C4-2B (cell line): ENCODE measurements around the gene ATRAID.

Experiments used
- H3K27ac ChIP-seq: fragments of 450-650 bp; 2 replicates; pipeline ENCODE4 v1.5.1; 2017
- ZFX ChIP-seq: fragments of 450-650 bp; IDR thresholded peaks from 2 replicates; pipeline ENCODE4 v1.6.1; 2017
- TF ChIP-seq, protein P1 (sequence below): fragments of 450-650 bp; conservative IDR thresholded peaks from 2 replicates; pipeline ENCODE4 v1.5.1; 2017; ENCODE audit warnings: mild to moderate bottlenecking

Gene ATRAID

DNA sequence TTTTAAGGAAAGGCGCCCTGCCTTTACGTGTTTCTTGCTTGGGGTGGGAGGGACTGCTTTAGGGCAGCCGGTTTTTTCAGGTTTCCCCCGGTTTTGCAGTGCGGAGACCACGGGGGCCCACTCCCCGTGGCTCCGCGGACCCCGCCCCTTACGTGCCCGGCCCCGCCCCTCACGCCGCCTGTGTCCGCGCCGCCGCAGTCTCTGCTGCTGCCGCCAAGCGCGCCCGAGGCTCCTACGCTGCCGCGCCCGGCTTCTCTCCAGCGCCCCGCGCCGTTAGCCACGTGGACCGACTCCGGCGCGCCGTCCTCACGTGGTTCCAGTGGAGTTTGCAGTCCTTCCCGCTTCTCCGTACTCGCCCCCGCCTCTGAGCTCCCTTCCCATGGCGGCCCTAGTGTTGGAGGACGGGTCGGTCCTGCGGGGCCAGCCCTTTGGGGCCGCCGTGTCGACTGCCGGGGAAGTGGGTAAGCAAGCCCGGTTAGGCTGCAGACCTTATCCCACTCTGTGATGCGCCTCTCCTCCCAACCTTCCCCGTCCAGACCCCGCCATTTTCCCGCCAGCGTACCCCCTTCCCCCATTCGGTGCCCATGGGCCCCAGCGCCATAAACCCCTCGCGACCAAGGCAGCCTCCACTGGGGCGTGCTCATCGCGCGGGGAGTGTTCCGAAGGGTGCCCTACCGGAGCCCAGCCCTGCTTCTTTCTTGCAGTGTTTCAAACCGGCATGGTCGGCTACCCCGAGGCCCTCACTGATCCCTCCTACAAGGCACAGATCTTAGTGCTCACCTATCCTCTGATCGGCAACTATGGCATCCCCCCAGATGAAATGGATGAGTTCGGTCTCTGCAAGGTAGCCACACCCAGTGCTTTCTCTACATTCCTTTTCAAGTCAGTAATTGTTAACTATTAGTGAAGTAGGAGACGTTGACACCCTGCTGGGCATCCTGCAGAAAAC, 5.6 kb downstream of the ATRAID start, which contains the start of gene CAD:
CAD (plus strand) TSS at position 197 of the 949 bp plus-strand sequence; CDS start at position 380, 183 bp downstream.
- no peak for TF ChIP-seq ZFX
- TF ChIP-seq, protein P1, sequence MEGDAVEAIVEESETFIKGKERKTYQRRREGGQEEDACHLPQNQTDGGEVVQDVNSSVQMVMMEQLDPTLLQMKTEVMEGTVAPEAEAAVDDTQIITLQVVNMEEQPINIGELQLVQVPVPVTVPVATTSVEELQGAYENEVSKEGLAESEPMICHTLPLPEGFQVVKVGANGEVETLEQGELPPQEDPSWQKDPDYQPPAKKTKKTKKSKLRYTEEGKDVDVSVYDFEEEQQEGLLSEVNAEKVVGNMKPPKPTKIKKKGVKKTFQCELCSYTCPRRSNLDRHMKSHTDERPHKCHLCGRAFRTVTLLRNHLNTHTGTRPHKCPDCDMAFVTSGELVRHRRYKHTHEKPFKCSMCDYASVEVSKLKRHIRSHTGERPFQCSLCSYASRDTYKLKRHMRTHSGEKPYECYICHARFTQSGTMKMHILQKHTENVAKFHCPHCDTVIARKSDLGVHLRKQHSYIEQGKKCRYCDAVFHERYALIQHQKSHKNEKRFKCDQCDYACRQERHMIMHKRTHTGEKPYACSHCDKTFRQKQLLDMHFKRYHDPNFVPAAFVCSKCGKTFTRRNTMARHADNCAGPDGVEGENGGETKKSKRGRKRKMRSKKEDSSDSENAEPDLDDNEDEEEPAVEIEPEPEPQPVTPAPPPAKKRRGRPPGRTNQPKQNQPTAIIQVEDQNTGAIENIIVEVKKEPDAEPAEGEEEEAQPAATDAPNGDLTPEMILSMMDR: no peak; the same call in 1 of the 2 replicates
- peak within 1 kb of the TSS; percentile 86 for H3K27ac ChIP-seq

DNA sequence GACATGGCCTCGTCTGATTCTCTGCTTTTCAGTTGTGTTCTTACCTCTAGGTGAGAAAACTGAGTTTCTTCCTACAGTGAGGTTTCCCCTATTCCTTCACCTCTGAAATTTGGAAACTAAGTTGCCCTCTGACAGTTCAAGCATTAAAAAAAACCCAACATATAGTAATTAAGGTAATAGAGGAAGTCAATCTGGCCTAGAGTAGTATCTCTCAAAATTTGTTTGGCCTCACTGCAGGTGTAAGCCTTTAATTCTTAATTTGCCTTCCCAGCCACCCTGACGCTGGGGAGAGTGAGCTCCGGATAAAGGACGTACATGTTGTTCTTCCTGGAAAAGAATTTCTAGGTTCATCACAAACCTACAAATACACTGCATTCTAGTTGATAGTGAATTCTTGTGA, 6.8 kb downstream of the ATRAID start:
- H3K27ac ChIP-seq: no peak overlapping the region
- TF ChIP-seq ZFX: no peak
- TF ChIP-seq, protein P1: no peak

DNA sequence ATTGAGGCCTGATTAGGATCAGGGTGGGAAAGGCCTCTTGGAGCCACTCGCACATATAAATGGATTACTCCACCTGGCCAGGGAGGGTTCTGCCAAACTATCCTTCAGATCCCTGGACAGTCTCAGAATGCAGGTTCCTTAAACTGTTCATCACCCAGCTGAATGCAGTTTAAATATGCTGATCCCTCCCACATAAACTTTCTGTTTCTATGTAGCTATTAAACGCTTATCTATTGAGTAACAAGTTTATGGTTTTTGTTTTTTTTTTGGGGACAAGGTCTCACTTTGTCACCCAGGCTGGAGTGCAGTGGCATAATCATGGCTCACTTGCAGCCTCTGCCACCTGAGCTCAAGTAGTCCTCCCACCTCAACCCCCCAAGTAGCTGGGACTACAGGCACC, 7.2 kb downstream of the ATRAID start:
- TF ChIP-seq ZFX: no peak
- TF ChIP-seq, protein P1: no peak
- H3K27ac ChIP-seq: no peak overlapping the region

DNA sequence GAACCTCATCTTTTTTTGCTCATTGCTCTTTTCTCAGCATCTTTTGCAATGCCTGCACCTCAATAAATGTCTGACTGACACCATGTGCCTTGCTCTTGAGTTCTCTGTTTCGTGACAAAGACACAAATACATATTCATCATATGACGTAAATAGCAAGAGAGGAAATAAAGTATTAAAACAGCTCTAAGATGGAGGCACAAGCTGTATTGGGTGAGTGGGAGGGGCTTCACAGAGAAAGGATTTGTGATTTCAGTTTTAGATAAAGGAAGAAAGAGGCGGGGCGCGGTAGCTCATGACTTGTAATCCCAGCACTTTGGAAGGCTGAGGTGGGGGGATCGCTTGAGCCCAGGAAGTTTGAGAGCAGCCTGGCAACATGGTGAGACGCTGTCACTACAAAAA, 8.2 kb downstream of the ATRAID start:
- TF ChIP-seq, protein P1: no peak
- no peak for TF ChIP-seq ZFX
- H3K27ac ChIP-seq: no peak overlapping the region

DNA sequence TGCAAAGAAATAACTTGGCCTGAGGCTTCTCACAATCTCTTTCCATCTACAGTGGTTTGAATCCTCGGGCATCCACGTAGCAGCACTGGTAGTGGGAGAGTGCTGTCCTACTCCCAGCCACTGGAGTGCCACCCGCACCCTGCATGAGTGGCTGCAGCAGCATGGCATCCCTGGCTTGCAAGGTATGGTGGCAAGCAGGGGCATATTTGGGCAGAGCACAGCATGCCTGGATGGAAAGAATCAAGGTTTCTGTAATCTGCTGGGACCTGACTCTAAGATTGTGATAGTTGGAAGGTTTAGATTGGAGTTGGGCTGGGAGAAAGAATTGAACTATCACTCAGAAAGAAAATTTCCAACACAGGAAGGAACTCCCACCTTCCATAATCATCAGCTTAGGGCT, 9.3 kb downstream of the ATRAID start:
- TF ChIP-seq, protein P1: no peak
- no peak for TF ChIP-seq ZFX
- no peak overlapping the region for H3K27ac ChIP-seq

DNA sequence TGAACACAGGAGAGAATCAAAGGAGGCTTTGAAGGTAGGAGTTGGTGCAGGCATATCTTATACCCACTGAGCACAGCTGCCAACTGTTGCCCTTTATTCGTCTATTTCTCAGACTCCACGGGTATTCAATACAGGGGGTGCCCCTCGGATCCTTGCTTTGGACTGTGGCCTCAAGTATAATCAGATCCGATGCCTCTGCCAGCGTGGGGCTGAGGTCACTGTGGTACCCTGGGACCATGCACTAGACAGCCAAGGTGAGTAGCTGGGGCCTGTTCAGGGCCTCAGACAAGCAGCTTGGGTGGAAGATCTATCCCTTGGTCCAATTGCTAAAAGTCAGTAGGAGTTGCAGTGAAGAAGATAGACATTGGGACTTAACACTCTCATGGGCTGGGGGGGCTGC, 10.6 kb downstream of the ATRAID start:
- no peak for TF ChIP-seq ZFX
- H3K27ac ChIP-seq: no peak overlapping the region

DNA sequence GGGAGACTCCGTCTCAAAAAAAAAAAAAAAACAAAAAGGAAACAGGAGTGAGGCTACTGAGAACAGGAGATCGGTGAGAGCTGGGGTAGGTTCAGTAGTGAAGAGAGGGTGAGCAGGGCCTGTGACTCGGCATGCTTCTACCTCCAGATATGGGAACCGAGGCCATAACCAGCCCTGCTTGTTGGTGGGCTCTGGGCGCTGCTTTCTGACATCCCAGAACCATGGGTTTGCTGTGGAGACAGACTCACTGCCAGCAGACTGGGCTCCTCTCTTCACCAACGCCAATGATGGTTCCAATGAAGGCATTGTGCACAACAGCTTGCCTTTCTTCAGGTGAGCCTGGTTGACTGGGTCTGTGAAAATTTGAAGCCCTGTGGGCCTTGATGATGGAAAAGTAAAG, 11.6 kb downstream of the ATRAID start:
- no peak overlapping the region for H3K27ac ChIP-seq
- TF ChIP-seq, protein P1: no peak
- no peak for TF ChIP-seq ZFX

DNA sequence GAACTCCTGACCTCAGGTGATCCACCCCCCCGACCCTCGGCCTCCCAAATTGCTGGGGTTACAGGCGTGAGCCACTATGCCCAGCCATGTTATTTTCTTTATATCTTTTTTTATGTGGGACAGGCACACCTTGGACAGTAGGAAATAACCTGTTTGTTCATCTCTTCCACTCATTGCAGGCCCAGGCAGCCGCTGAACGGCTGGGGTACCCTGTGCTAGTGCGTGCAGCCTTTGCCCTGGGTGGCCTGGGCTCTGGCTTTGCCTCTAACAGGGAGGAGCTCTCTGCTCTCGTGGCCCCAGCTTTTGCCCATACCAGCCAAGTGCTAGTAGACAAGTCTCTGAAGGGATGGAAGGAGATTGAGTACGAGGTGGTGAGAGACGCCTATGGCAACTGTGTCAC, 13.7 kb downstream of the ATRAID start:
- no peak overlapping the region for H3K27ac ChIP-seq

More for the DNA sequence above, 13.7 kb downstream of the ATRAID start:
- TF ChIP-seq, protein P1: no peak
- TF ChIP-seq ZFX: no peak
